AG04449 (cell line): ENCODE data around the gene MPP7.

Experiments
- CTCF ChIA-PET: fragments of 350-600 bp; formaldehyde crosslinking; extraction: SDS; loops from one replicate; lab custom pipeline; 2021; ENCODE audit warnings: antibody characterized with exemption; lab: Yijun Ruan, JAX
- POLR2A ChIA-PET: fragments of 400-600, 350-600 bp; formaldehyde crosslinking; extraction: SDS; loops from one replicate; lab custom pipeline; 2020; ENCODE audit warnings: antibody characterized with exemption, inconsistent platforms; lab: Yijun Ruan, JAX
- DNase-seq: peaks from one replicate; pipeline ENCODE4 v3.0.0-alpha.2; 2010; ENCODE audit warnings: low read depth, low spot score
- H3K4me3 ChIP-seq: 2 replicates; pipeline ENCODE4 v1.5.1; 2011; ENCODE audit warnings: low read depth, mild to moderate bottlenecking, control low read depth, low read length
- CTCF ChIP-seq: IDR thresholded peaks from one replicate; pipeline ENCODE4 v1.5.1; 2011; ENCODE audit warnings: mild to moderate bottlenecking, moderate library complexity, low read length, control low read depth, inconsistent platforms; ENCODE audit not compliant: insufficient read depth; ENCODE audit errors: missing control alignments

Gene MPP7

GRCh38 chr10:28331841-28332240, 29.0 kb upstream of the MPP7 start:
- TF ChIP-seq CTCF = no peak
- ChIA-PET POLR2A (interaction anchor here (0.6 to 1.4 kb wide), 3 partner anchors 15 to 182 kb away, joined by 3 read pairs; partner anchors contain the start of gene MPP7), CTCF (interaction anchor here (1.0 to 2.1 kb wide), 4 partner anchors 20 to 84 kb away, joined by 4 to 6 read pairs (median 5); no protein-coding TSS in a partner anchor)
- H3K4me3 ChIP-seq = no peak overlapping the region
- peak; percentile 94 for DNase-seq

- TF ChIP-seq CTCF = no peak
- ChIA-PET CTCF (interaction anchor here (0.6 to 2.2 kb wide), 8 partner anchors 18 to 83 kb away, joined by 3 to 12 read pairs (median 4); partner anchors contain the start of gene MPP7), POLR2A (interaction anchor here (1.1 to 1.4 kb wide), 2 partner anchors 14 to 28 kb away, joined by 3 read pairs; partner anchors contain the start of gene MPP7)
- DNase-seq = no peak
- no peak overlapping the region for H3K4me3 ChIP-seq
These were observed 28.2 kb upstream of the MPP7 start for GRCh38 chr10:28331066-28331465.

DNA sequence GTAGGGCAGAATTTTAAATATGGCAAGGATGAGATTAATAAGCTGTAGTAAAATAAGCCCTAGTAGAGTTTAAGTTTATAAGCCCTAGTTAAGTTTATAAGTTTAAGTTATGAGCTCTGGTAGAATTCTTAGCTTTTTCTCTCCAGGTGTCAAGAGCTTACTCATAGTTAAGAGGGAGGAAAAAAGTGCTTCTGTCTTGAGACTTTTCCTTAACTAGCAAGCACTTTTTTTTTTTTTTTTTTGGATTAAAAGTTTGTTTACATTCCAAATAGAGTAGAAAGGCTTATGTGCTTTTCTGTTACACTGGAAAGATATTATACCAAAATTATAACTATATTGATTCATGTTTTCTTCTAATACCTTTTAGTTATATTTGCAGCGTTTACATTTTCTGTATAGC, 25.5 kb upstream of the MPP7 start:
- no peak for TF ChIP-seq CTCF
- ChIA-PET CTCF (interaction anchor here (0.6 to 3.1 kb wide), 6 partner anchors 7 to 648 kb away, joined by 3 to 10 read pairs (median 6); partner anchors contain the start of gene MPP7), POLR2A (no interaction called here)
- H3K4me3 ChIP-seq = no peak overlapping the region
- DNase-seq = no peak

- POLR2A ChIA-PET = no interaction called here
- no peak overlapping the region for H3K4me3 ChIP-seq
These were observed 24.6 kb upstream of the MPP7 start for GRCh38 chr10:28327491-28327880.

DNA sequence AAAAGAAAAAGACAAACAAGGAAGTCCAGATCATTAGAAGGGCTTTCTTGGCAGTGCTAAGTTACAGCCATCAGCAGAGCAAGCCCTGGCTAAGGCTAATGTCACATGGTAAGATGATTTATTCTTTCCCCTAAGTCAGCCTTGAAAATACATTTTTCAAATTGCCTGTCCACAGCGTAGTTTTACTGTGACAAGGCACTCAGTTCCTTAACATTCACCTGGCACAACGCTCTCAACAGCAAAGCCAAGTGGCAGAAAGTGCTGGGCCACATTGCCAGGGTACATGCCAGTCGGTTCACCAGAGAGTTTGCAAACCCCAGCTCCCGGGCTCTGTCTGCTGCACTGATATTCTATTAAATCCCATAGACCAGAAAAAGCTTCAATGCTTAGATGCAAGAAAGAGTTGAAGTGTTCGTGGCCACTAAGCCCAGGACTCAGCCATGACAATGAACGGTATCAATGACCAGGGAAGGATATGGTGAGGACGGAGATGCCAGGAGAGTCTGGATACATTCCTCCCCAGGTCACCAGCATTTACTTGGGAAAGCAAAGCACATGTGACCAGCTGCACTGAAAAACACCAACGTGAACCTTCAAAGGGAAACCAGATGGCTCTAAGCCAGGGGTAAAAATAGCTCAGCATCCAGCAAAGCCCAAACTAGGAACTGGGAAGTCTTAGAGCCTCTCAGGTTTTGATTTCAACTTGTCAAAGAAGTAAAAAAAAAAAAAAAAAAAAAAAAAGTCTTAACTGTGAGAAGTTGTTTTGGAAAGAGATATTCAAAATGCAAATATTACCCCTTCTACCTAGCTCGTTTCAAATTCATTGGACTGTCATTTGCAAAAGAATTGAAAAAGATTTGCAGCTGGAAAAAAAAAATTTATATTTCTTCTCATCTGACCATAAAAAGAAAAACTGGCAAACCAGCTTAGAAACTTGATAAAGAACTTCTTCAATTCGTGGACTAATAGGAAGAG, 23.9 kb upstream of the MPP7 start:
- POLR2A ChIA-PET = no interaction called here
- no peak overlapping the region for H3K4me3 ChIP-seq
- no peak for TF ChIP-seq CTCF
- CTCF ChIA-PET = interaction anchor here (1.2 to 3.1 kb wide), 2 partner anchors 67 to 76 kb away, joined by 3 to 8 read pairs; no protein-coding TSS in a partner anchor
- no peak for DNase-seq

More at GRCh38 chr10:28327491-28327880, 24.6 kb upstream of the MPP7 start:
- TF ChIP-seq CTCF = no peak
- no peak for DNase-seq
- CTCF ChIA-PET = interaction anchor here (1.2 to 3.1 kb wide), 2 partner anchors 66 to 77 kb away, joined by 3 to 8 read pairs; no protein-coding TSS in a partner anchor

DNA sequence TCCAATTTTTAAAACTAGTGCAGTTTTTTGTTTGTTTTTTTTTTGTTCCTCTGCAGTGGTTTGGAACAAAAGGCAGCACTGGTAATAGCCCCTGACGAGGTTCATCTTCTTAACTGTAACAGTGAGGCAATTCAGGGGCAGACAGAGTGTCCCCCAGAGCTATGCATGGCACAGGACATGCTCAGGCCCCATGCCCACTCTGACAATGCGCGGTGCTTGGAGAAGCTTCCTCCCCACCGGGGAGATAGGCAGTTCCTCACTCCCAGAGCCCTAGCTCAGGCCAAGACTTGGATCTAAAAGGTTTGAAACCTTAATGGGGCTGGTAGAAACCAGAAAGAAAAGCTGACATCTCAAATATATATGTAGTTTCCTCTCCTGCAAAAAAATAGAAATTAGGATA, 17.9 kb upstream of the MPP7 start:
- no peak for DNase-seq
- ChIA-PET POLR2A (no interaction called here), CTCF (interaction anchor here (0.6 to 1.9 kb wide), 4 partner anchors 8 to 70 kb away, joined by 3 to 6 read pairs (median 3); no protein-coding TSS in a partner anchor)
- TF ChIP-seq CTCF = no peak
- H3K4me3 ChIP-seq = no peak overlapping the region
